ENCODE results near the gene RFTN1.

GRCh38 chr3:16303037-16303575 is 210.4 kb downstream of the RFTN1 start:
- TF ChIP-seq CTCF (IDR thresholded peaks at IDR 0.05) (no peak), REST (IDR thresholded peaks at IDR 0.05) (no peak), MAX (IDR thresholded peaks at IDR 0.05) (no peak), RAD21 (conservative IDR thresholded peaks at IDR 0.05 in 1 of 2, IDR thresholded peaks at IDR 0.05 in 1 of 2) (no peak), ZNF302 (CRISPR knock-in tag; IDR thresholded peaks at IDR 0.05) (no peak), RCOR1 (IDR thresholded peaks at IDR 0.05; ENCODE audit: low read depth, low read length) (no peak), CHD2 (IDR thresholded peaks at IDR 0.05; ENCODE audit: low read length, partially characterized antibody) (no peak), POLR2AphosphoS2 (conservative IDR thresholded peaks at IDR 0.05; ENCODE audit: low read length) (no peak), BHLHE40 (IDR thresholded peaks at IDR 0.05; ENCODE audit: low read depth, low read length) (no peak), CBX8 (IDR thresholded peaks at IDR 0.05) (no peak), USF2 (IDR thresholded peaks at IDR 0.05) (no peak), TP53 (CRISPR knock-in tag; IDR thresholded peaks at IDR 0.05) (no peak), ELK1 (IDR thresholded peaks at IDR 0.05; ENCODE audit: low read depth, low read length) (no peak)
